Measurements from ENCODE around the gene P2RX7.

GRCh38 chr12:121138284-121138683 is 5.6 kb downstream of the P2RX7 start:
- TF ChIP-seq CTCF (IDR thresholded peaks at IDR 0.05), result no peak
- no peak for TF ChIP-seq POLR2AphosphoS5 (IDR thresholded peaks at IDR 0.05)
